Immature natural killer cell (primary cell): ENCODE measurements around the gene COPB1. TPM values are rescaled to one million over a fixed set of nuclear protein-coding genes. Genes with fewer than 3 reads are reported as not detected.

Source experiments
- DNase-seq, 3 donors: peaks; one replicate each; pipeline ENCODE4 v3.0.0; 2022; ENCODE audit warnings: mixed read lengths in 1 of 3
- H3K27ac Mint-ChIP-seq, 6 donors: one replicate each; pipeline ENCODE4 v1.8.0; 2020; ENCODE audit warnings: mixed read lengths in 6 of 6, mild to moderate bottlenecking in 5 of 6, inconsistent platforms in 4 of 6, moderate library complexity in 3 of 6
- H3K27me3 Mint-ChIP-seq, 3 donors: one replicate each; pipeline ENCODE4 v1.8.0; 2020 to 2021; ENCODE audit warnings: low read depth in 3 of 3, mild to moderate bottlenecking in 3 of 3, mixed read lengths in 3 of 3, moderate library complexity in 3 of 3, inconsistent platforms in 1 of 3
- H3K36me3 Mint-ChIP-seq, 3 donors: one replicate each; pipeline ENCODE4 v1.8.0; 2020; ENCODE audit warnings: mixed read lengths in 3 of 3, inconsistent platforms in 2 of 3, mild to moderate bottlenecking in 2 of 3
- H3K4me1 Mint-ChIP-seq, 2 donors: one replicate each; pipeline ENCODE4 v1.8.0; 2020; ENCODE audit warnings: inconsistent platforms in 2 of 2, mild to moderate bottlenecking in 2 of 2, mixed read lengths in 2 of 2, moderate library complexity in 1 of 2
- H3K4me3 Mint-ChIP-seq, 5 donors: one replicate each; pipeline ENCODE4 v1.8.0; 2020; ENCODE audit warnings: mild to moderate bottlenecking in 5 of 5, mixed read lengths in 5 of 5, inconsistent platforms in 3 of 5, moderate library complexity in 3 of 5
- H3K9me3 Mint-ChIP-seq, 6 donors: one replicate each; pipeline ENCODE4 v1.8.0; 2020; ENCODE audit warnings: mild to moderate bottlenecking in 6 of 6, mixed read lengths in 6 of 6, inconsistent platforms in 4 of 6, moderate library complexity in 3 of 6
- polyA plus RNA-seq, 3 donors: library from polyadenylated mRNA; unstranded; fragments of 300-500 nt; fragmentation: Illumina TruSeq; gene quantifications; one replicate each; pipeline ENCODE4 v1.2.3, GENCODE V29; 2021

The COPB1 gene
- polyA plus RNA-seq, 3 donors from 2014 or later: 71.0 to 133 (median 106) TPM

DNA sequence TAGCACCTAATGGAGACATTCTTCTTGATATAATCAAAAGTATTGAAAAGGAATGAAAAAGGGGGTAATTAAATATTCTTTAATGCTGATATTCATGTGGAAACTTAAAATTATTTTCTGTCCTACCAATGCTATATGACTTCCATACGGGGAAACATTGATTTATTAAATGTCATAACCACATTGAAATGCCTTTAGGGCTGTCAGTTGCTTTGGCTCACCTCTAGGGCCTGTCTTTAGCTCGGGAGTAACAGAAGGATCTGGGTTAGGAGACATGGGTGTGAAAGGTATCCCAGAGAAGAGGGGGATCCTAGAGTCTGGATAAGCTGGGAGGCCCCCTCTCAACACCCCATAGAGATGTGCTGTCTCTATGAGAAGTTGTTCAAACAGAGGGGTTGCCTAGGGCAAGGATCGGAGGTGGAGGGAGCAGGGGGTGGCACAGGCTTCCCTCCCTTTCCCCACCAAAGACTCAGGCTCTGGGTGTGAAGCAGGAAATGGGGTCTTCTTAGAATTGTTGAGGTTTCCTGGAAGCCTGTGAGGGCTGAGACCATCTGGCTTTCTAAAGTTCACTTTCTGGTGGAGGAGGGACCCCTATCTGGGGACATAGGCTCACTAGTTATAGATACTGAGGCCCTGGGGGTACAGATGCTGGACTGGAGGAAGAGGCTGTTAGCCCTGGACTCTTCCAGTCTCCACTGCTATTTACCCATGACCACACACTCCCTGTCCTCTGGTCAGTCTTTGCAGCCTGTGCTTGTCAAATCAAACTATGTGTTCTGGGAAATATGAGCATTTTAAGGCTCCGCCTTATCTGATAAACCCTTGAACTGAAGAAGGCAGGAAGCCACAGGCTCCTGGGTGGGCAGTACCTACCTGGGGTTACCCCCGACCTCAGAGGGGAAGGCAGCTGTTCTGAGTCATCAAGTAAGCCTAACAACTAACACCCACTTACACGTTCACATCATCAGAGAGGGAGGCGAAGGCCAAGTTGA is 84.8 kb downstream of the COPB1 start:
- H3K4me1 Mint-ChIP-seq: peaks cover 45 to 82% of the 10 kb centered on the region in 2 donors

DNA sequence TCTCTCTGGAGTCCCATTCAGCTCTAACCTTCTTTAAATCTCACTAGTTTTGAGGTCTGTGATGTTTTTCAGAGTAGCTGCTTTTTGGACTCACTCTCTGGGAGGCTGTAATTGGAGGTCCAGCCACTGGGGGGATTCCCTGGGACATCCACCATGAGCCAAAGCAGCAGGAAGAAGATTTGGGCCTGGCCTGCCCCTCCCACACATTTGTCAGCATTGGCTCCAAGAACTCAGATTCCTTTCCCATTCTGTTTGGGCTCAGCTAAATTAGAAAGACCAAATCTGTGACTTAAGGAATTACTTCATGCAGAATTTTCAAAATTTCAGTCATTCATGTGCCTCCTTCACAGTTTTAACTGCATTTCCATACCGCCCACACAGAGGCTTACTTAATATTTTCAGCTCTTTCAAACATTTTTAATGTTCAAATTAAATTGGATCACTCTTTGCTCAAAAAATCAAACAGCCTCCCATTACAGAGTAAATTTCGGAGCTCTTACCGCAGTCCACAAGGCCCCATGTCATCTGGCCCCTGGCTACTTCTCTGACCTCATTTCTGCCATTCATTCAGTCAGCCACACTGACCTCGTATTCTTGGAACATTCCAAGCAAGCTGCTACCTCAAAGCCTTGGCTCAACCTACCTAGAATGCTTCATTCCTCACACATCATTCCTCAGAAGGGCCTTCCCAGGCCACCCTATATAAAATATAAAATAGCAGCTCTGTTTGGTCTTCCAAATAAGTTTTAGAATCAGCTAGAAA is 86.1 kb downstream of the COPB1 start:
- H3K9me3 Mint-ChIP-seq: no peaks in the 10 kb centered on the region
- H3K4me1 Mint-ChIP-seq: peaks cover 45 to 79% of the 10 kb centered on the region in 2 donors
- DNase-seq: no peak
- H3K27me3 Mint-ChIP-seq: peaks cover 0 to 2% (median 0%) of the 10 kb centered on the region in 3 donors
- H3K4me3 Mint-ChIP-seq: no peak overlapping the region
- H3K36me3 Mint-ChIP-seq: no peaks in the 10 kb centered on the region
- peak overlapping the region; percentile 46 to 86 (median 83) for H3K27ac Mint-ChIP-seq

More for the DNA sequence above, 84.8 kb downstream of the COPB1 start:
- Mint-ChIP-seq H3K27me3 (peaks cover 0 to 2% (median 0%) of the 10 kb centered on the region in 3 donors), H3K36me3 (no peaks in the 10 kb centered on the region), H3K9me3 (no peaks in the 10 kb centered on the region), H3K4me3 (peak overlapping the region; percentile 68 to 86 (median 71)), H3K27ac (peak overlapping the region; percentile 83 to 93 (median 88))
- peak; percentile 66 to 75 (median 69) for DNase-seq

DNA sequence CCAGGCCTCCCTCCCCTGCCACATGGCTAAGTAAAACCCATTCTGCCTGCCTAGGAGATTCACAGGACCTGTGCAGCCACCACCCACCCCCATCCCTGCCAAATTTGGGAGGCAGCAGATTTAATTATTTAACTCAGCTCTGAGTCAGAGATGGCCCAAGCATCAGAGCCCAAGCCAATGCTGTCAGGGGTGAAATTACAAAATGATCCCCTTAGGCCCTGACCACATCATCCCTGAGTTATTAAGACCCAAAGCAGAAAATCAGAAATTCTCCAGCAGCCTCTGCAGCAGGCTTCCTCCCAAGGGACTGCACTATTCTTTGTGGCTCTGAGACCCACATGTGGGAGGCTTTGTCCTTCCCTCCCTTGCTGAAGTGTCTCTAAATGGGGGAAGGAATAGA is 87.8 kb downstream of the COPB1 start:
- Mint-ChIP-seq H3K27me3 (peaks cover 0 to 2% (median 0%) of the 10 kb centered on the region in 3 donors), H3K4me1 (peaks cover 44 to 71% of the 10 kb centered on the region in 2 donors), H3K27ac (peak overlapping the region in 2 of 6 donors; percentile 44 to 47), H3K4me3 (no peak overlapping the region), H3K36me3 (peaks cover 0 to 4% (median 3%) of the 10 kb centered on the region in 3 donors), H3K9me3 (no peaks in the 10 kb centered on the region)
- no peak for DNase-seq

DNA sequence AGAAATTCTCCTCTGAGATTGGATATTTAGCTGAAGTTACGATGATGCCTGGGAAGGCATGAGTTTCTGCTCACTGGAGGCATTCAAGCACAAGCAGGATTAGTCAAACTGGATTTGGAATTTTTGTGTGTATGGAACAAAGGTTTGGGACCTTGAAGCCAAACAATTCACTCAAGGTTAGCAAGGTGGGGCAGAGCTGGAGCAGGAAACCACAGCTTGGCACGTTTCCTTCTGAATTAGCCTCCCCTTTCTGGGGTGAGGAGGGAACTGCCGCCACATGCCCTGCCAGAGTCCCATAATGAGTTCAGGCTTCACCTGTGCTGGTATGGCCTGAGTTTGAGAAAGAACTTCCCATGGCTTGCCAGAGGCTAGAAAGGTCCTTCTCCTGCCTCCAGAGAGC is 89.7 kb downstream of the COPB1 start:
- Mint-ChIP-seq H3K27me3 (no peaks in the 10 kb centered on the region), H3K27ac (no peak overlapping the region), H3K4me3 (no peak overlapping the region), H3K9me3 (no peaks in the 10 kb centered on the region), H3K4me1 (peaks cover 25 to 52% of the 10 kb centered on the region in 2 donors), H3K36me3 (peaks cover 0 to 7% (median 3%) of the 10 kb centered on the region in 3 donors)
- DNase-seq: no peak

DNA sequence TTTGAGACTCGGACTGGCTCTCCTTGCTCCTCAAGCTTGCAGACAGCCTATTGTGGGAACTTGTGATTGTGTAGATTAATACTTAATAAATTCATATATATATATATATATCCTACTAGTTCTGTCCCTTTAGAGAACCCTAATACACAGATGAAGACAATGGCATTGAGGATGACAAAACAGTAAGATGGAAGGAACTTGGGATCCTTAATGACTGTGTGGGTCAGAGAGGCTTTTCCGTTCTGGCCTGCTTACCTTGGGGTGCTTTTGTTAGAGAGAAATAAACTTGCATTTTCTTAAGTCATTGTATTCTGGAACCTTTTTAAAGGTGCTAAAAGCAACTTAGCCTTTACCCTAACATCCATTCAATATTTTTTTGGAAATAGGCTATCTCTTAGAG is 91.0 kb downstream of the COPB1 start:
- DNase-seq: no peak
- peaks cover 14 to 39% of the 10 kb centered on the region in 2 donors for H3K4me1 Mint-ChIP-seq
- peaks cover 0 to 7% (median 3%) of the 10 kb centered on the region in 3 donors for H3K36me3 Mint-ChIP-seq
- H3K27ac Mint-ChIP-seq: no peak overlapping the region
- H3K4me3 Mint-ChIP-seq: no peak overlapping the region
- no peaks in the 10 kb centered on the region for H3K9me3 Mint-ChIP-seq
- H3K27me3 Mint-ChIP-seq: no peaks in the 10 kb centered on the region

Other genes starting within 250 kb of the COPB1 start
- gene RRAS2, start 140.6 kb downstream of the COPB1 start, polyA plus RNA-seq: 10 to 100 TPM; 66.4 to 96.4 (median 85.9) TPM
- 100 to 1,000 TPM; 181 to 440 (median 187) TPM for gene PSMA1, start 20.6 kb upstream of the COPB1 start, polyA plus RNA-seq
- gene PDE3B, start 144.0 kb upstream of the COPB1 start, polyA plus RNA-seq: 1 to 10 TPM; 2.4 to 4.7 (median 2.6) TPM